GM21723 (cell line): Measurements from ENCODE around the gene BLCAP.
A peak's percentile ranks its signal among the peaks of the same experiment; 100 is the strongest.
"Not testable (repeated sequence)": the region's sequence is repeated elsewhere in the genome, so short reads cannot be mapped to it uniquely, and the experiment has no call there.

Experiments used
- ATAC-seq: cut with Tn5 transposase; IDR thresholded peaks from one replicate; pipeline ENCODE4 v1.9.1; 2021; ENCODE audit warnings: mild to moderate bottlenecking, moderate library complexity; ENCODE audit not compliant: unreplicated experiment

The BLCAP gene, protein sequence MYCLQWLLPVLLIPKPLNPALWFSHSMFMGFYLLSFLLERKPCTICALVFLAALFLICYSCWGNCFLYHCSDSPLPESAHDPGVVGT

DNA sequence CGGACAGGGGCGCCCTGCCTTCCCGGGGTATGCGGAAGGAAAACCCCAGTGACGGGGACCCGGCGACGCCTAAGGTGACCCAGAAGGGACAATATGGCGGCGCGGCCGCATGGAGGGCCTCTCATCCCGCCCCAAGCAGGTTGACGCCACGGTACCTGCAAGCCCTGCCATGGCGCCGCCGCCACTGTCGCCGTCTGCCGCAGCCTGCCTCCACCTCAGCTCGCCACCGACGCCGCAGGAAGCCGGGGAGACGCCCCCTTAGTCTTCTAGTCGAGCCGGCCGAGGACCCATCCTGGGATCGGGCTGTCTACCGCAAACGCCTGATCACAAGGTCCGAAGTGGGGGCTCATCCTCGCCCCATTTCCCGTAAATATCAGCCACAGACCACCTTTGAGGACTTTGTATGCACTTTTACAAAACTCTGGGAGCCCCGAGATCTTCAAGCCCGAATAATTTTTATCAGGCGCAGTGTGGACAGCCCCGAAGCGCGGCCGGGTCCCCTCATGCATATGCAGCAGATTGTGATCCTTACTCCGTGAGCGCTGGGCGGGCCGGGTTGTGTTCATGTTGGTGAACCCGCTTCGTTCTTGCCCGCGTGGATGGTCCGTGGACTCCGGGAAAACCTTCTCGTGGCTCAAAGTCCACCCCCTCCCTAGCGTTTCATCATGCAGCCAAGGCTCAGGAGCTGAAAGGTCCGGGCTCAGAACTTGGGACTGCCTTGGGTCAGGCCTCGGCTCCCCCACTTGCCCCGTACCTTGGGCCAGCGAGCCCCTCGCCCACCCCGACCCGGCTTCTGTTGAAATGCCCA lies at the start of gene BLCAP:
Gene BLCAP, minus strand, starts transcription at position 239 of the 808 bp plus-strand sequence. CDS start 8,702 bp downstream, outside the sequence.
- peak; percentile 79 for ATAC-seq

DNA sequence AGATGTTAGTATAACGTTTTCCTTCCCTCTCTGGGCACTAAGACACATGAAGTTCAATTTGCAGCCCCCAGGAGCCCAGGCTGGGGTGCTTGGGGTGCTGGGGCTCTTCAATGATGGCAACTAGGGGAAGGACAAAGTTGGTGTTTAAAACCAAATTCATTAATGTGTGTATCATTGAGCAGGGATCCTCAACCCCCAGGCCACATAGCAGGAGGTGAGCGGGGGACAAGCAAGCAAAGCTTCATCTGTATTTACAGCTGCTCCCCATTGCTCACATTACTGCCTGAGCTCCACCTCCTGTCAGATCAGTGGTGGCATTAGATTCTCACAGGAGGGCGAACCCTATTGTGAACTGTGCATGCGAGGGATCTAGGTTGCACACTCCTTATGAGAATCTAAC lies 49.8 kb upstream of the BLCAP start:
- ATAC-seq: not testable (repeated sequence)

DNA sequence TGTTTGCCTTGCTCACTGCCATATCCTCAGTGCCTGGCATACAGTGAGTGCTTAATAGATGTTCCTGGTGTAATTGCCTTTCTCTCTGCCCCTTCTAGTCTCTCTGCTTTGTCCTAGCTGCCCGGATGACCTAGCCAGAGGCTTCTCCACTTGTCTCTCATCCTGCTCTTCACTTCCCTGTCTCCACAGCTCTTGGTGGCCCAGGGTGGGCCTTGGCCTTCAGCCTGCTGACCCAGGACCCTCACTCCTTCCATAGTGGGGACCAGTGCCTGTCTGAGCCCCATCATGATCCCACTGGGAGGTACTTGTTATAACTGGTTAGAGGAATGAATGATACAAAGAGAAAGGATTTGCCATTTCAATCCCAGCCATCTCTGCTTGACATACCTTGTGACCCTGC lies 49.2 kb upstream of the BLCAP start:
- ATAC-seq: no peak

DNA sequence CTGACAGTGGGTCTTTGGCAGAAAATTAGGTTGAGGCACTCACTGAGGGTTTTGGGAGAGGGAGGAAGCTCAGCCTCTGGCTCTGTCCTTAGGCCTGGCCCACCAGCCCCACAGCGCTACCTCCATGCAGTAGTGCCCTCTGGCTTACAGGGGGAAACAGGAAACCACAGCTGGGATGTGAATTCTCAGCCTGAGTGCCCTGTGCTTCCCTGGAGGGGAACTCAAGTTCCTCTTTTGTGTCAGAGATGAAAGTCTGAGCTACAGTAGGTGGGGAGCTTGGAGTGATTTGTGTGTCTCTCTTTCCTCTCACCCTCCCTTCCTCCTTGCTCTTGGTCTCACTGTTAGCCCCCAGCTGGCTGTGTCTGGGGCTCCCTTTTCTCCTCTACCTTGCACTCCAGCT lies 48.2 kb upstream of the BLCAP start:
- no peak for ATAC-seq

DNA sequence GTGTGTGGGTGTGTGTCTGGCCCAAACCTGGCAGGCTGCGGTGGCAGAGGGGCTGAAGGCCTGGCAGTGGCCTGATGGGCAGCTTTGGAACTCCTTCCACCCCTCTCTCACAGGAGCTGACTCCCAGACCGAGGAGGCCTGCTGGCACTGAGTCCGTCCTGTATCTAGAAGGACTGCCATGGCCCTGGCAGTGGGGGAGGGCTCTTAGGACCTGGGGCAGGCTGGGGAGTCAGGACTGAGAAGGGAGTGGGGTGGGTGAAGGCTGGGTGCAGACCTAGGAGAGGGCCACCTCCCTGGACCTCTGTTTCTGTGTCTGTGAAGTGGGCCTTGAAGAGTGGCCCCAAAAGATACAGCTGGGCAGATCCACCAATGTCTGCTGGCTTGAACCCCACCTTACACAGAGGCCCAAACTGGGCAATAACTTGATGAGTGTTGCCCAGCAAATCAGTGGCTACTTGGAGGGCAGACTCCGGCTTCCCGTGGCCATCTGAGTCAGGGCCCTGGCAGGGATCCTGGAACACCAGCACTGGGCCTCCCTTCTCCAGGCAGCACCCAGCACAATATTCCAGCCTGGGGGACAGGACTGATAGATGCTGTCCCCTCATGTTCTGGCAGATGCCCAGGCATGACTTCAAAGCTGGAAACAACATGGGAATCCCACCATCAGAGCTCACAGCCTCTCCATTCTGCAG lies 46.7 kb upstream of the BLCAP start:
- ATAC-seq: no peak

DNA sequence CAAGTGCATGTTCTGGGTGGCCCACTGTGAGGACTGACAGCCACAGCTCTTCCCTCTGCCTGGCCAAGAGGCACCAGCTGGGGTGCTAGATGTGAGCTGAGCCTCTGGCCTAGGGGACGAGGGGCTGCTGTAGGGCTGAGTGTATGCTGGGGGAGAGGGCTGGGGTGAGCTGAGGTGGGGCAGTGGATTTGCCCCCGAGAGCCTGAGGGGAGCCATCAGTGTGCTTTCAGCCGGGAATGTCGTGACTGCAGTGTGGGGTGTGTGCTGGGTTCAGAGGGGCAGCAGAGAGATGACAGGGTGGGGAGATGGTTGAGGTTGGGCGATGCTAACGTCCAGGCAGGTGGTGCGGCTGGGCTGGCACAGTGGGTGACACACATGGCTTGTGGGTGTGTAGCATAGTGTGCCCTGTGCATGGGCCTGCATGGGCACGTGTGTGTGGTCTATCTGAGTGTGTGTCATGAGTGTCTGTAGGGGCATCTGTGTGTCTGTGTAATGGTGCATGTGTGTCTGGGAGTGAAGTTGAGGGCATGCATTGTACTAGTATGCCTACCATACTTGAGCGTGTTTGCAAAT lies 46.0 kb upstream of the BLCAP start:
- ATAC-seq: no peak

DNA sequence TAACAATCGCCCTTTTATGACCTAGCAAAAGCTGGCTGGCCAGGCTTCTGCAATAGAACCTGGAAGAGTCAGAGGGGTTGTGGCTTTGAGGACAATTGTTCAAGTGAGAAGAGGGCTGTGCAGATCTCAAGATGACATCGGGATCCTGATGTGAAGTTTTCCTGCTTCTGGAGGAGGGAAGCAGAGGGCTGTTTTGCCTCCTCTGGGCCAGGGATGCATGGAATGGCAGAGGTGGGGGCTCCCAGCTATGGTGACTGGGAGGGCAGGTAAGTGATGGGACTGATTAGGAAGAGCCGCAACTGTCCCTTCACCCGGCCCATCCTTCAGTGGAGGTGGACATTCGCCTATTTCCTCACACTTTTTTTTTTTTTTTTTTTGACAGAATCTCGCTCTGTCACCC lies 43.4 kb upstream of the BLCAP start:
- ATAC-seq: no peak

DNA sequence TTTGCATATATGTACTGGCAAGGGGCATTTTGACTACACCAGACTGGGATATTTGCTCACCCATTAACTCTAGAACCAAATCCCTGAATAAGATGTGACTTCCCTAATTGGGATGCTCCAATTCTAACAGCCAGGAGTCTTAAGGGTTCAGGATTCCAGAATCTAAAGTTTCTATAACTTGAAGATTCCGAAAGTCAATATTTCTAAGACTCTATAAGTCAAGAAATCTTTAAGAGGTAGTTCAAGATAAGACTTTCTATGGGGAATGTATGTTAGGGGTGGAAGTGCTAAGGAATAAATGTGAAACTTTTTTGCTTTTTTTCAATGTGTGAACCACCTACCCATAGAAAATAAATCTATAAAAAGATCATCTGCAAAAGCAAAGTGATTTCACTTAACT lies 42.7 kb upstream of the BLCAP start:
- no peak for ATAC-seq

DNA sequence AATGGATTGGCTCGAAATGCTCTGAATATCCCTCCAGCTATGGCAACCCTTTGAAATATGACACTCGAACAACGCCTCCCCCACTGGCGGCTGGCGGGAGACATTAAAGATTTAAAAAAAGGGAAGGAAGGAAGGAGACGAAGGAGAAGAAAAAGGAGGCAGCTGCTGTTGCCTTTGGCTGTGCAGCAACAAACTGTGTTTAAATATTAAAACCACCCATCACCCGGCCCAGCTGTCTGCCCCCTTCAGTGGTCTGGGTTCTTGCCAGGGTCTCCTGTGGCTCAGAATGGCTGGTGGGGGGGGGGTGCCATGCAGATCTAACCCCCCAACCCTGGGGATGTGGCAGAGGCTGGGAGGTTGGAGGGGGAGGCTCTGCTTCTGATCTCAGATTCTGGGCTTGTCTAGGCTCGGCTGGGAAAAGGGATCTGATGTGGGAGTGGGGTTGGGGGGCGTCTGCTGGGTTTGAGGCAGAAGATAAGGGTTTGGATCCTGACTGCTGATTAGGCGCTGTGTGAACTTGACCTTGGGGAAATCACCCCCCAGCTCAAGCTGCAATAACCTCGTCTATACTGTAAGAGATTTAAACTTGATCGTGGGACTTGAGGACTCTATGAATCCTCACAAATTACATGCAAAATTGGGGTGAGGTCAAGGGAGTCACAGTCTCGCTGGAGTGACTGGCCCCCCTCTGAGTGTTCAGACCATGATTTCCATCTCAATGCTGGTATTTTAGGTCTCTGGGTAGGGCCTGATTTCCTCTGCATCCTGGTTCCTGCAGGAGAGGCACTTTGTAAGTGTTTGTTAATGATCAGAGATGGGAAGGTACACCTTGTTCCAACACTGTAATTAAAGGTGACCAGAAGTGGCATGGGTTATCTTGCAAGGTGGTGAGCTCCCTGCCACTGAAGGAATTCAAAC lies 40.3 kb upstream of the BLCAP start:
- no peak for ATAC-seq

DNA sequence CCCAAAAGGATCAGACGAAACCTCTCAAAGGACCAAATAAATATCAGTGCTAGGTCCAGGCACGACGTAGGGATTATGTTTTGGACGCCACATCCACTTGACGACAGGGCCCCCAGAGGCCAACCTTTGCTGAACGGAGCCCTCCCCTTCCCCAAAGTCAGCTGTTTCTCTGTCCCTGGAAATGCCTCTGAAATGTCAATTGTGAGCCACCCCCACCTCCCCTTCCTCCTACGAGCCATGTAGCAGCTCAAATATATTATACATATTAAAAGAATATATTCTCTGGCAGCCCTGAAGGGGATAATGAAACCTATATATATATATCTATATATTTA lies 39.6 kb upstream of the BLCAP start:
- ATAC-seq: no peak

DNA sequence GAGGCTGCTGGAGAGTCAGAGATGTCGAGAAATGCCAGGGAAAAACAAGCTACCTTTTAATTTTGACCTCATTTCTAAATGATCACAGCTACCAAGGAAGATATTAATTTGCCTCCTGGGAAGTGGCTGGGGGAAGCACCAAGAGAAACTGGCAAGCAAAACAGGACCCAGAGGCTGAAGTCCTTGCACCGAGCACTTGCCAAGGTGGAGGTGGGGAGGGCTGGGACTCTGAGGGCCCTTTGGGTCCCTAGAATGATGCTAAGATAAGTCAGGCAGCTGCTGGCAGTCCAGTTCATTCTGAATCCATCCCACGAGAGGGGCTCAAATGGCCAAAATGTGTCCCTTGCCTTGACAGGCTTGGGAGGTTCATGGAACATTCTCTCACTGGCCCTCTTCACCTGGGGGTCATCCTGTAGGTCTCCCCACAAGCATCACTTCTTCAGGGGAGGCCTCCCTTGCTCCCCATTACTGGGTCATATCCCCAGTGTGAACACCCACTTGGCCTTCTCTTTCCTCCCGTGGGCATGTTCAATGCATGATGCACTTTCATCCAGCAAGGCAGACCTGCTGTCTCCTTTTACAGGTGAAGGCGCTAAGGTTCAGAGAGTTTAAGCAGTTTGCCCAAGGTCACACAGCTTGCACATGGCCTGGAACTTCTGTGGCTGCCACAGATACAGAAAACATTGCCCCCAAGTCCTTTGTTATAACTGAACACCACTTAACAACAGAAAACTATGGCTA lies 39.1 kb upstream of the BLCAP start:
- ATAC-seq: no peak

DNA sequence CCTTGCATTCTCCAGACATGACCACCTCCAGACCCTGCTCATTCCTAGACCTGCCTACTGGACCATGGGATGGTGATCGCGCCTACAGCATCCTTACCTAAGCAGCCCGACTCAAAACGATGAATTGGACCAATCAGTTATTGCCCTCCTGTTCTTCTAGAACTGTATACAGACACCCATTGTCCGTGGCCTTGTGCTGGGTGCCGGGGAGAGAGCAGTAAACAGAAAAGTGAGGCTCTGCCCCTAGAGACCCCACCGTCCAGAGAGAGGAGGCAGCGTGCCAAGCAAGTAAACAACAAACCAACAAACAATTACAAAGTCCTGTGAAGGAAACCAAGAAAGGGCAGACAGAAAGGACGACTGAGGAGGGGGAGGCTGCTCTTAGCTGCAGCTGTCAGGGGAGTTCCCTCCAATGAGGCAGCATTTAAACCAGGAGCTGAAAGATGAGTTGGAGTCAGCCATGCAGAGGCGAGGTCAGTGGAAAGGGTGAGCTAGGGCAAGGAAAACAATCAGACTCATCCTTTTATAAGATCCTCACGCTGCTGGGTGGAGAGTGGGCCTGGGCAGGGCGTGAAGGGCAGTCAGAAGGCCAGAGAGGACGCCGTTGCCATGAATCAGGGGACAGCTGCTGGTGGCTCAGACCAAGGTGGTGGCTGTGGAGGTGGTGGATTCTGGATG lies 37.6 kb upstream of the BLCAP start:
- no peak for ATAC-seq

DNA sequence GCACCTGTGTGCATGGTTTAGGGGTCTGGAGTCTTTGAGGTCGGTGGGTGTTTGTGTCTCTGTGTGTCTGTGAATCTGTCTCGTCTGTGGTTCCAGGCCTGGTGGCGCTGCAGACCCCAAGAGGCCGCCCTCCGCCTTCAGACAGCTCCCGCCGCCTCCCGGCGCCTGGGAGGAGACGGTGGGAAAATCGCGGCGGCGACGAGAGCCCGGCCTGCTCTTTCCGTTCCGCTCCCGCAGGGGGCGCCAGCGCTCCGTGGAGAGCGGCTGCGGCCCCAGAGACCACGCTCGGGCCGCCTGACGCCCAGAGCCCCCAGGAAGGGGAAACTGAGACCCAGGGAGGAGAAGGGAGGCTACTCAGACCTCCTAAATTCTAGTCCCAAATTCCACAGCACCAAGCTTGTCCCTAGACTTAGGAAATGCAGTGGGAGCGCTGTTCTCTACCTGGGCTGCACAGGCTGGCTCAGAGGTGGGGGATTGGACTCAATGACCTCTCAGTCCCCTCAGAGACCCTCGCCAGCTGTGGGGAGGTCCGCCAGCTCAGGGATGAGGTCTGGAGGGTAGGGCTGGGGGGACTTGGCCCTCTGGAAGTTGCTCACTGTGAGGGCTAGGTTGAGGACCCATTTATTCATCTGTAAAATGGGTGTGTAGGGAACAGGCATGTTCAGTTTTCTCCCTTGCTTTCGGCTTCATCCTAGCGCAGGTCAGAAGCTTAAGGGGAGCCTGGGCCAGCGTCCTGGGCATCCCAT lies 36.9 kb upstream of the BLCAP start:
- ATAC-seq: no peak

DNA sequence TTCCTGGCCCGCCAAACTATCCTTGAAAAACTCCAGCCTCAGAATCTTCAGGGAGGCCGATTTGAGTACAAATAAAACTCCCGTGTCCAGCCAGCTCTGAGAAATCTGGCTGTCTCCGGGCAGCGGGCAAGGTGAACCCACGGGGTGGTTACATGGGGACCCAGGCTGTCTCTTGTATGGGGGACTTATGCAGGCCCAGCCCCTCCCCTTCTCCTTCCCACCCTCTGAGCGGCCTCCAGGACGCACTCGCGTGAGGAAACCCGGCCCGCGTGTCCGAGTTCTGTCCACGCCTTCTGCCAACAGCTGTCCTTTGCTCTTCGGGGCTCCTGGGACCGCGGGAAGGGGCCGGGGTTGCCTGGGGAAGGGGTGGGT lies 36.3 kb upstream of the BLCAP start:
- ATAC-seq: no peak

DNA sequence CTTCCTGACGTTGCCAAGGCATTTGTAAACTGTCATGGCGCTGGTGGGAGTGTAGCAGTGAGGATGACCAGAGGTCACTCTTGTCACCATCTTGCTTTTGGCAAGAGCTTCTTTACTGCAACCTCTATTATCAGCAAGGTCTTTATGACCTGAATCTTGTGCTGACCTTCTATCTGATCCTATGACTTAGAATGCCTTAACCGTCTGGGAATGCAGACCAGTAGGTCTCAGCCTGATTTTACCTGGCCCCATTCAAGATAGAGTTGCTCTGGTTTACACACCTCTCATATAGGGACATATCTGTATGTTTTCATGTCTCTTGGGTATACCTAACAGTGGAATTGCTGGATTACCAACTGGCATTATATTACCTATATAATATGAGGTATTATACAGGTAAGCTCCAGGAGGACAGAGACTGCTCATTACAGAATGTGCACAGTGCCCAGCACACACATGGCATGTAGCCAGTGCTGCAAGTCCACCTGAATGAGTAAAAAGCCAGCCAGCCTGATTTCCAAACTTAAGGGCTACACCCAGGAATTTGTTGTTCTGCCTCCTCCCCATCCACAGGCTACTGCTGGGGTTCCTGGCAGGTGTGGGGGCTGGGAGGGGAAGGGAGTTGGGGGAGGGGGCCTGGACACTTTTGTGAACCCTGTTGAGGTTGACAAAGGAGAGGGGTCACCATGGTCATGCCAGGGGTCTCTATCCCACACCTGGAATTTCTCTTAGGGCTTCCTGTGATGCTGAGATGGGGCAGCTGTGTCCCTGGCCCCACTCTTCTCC lies 35.2 kb upstream of the BLCAP start:
- no peak for ATAC-seq

DNA sequence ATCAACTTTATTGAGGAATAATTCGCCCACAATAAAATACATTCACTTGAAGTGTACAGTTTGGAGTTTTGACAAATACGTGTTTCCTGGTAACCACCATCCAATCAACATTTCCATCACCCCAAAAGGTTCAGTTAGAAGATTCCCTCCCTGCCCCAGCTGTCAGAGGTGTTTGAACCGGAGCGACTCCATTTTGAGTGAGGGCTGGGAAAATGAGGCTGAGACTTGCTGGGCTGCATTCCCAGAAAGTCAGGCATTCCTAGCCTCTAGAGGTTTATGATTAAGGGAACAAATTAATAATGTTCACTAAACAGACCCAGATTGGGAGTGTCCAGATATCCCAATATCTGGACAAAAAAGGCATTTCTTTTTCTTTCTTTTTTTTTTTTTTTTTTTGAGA lies 33.0 kb upstream of the BLCAP start:
- no peak for ATAC-seq

DNA sequence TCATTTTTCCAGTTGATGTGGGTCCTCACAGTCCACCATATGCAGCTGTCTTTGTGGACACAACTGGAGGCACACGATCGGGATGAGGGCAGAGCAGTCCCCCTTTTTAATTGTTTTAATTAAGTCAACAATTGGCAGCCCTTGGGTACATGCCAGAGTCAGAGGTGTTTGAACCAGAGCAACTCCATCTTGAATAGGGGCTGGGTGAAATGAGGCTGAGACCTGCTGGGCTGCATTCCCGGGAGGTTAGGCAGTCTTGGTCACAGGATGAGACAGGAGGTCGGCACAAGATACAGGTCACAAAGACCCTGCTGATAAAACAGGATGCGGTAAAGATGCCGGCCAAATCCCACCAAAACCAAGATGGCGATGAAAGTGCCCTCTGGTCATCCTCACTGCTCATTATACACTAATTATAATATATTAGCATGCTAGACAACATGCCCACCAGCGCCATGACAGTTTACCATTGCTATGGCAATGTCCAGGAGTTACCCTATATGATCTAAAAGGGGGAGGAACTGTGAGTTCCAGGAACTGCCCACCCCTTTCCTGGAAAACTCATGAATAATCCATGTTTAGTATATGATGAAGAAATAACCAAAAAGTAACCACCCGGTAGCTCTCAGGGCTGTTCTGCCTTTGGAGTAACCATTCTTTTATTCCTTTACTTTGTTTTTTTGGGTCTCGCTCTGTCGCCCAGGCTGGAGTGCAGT lies 31.8 kb upstream of the BLCAP start:
- no peak for ATAC-seq

DNA sequence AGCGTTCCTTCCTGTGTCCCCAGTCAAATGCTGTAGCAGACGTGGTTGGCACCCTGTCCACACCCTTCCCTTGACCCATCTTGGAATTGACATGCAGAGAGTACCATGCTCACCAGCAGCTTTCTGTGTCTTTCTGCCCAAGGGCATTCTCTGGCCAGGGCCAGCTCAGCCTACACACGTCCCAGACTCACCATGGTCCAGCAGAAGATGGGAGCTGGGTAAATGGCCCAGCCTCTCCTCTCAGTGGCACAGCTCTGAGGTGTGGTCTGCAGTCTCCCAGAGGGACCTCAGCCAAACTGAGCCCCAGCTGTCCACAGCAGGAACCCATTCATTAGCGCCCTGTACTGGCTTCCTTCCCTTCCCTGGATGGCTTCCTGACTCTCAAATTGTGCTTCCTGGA lies 31.1 kb upstream of the BLCAP start:
- no peak for ATAC-seq
